ENCODE data around the gene RFX2. TPM values are rescaled to one million over a fixed set of nuclear protein-coding genes. Genes with fewer than 3 reads are reported as not detected.

The RFX2 gene
- total RNA-seq, 1 experiment from 2014 or later = 3.7 TPM

DNA sequence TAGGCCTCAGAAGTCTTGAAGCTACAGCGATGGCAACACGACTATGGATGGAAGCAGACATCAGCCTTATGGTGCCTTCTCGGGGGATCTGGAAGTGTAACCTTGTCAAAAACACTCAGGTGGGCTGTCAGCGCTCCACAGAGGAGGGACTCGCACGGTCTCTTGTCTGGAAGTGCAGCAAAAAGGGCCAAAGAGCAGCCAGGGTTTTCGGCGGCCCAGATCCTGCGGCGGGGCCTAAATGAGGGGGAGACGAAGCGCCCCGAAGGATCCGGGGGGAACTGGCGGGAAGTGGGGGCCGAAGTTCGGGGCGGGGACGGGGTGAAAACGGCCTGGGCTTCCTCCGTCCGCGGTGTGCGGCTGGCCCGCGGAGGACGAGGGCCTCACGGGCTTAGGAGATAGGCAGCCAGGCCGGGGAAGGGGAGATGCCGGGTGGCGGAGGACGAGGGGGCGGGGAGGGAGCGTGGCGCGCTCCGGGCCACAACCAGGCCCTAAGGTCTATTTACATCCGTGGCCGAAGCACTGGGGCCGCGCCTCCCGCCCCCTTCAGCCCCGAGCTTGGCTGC is 133.0 kb downstream of the RFX2 start:
- no peak overlapping the region for H3K23ac ChIP-seq (ENCODE audit: insufficient read length, low read depth, low read length)
- no peak overlapping the region for H3T11ph ChIP-seq (ENCODE audit: low read length)
- H3K79me1 ChIP-seq (ENCODE audit: insufficient read depth, low read depth, low read length, poor library complexity, severe bottlenecking) = peaks cover 33% of the 10 kb centered on the region
- peak overlapping the region; percentile 95 for H3K4me2 ChIP-seq (ENCODE audit: insufficient read depth, insufficient read length, low read length)
- no peak overlapping the region for H2AK5ac ChIP-seq (ENCODE audit: insufficient read length, low read length)
- no peak overlapping the region for H2BK20ac ChIP-seq (ENCODE audit: low read depth, low read length, poor library complexity, severe bottlenecking)
- WGBS (ENCODE audit: extremely low coverage, insufficient read length, low lambda C conversion rate) = no CpG with 5 or more reads among the region's 43 CpGs
- H3K9ac ChIP-seq (ENCODE audit: extremely low read depth, insufficient read length, low read length) = peak overlapping the region; percentile 91
- no peak overlapping the region for H4K8ac ChIP-seq (replicated peaks; ENCODE audit: insufficient read length, low read depth, low read length)
- H2AFZ ChIP-seq (ENCODE audit: low read length) = no peak overlapping the region
- DNase-seq = no peak
- H4K91ac ChIP-seq (ENCODE audit: insufficient read length, low read depth, low read length) = peak overlapping the region; percentile 11
- H4K20me1 ChIP-seq (ENCODE audit: control insufficient read depth, insufficient read depth, insufficient read length) = no peaks in the 10 kb centered on the region
- no peak overlapping the region for H2BK15ac ChIP-seq (ENCODE audit: low read depth, low read length)
- peaks cover 43% of the 10 kb centered on the region for H3K79me2 ChIP-seq (ENCODE audit: insufficient read depth, low read length)
- no peak overlapping the region for H2BK120ac ChIP-seq (ENCODE audit: low read depth, low read length, poor library complexity, severe bottlenecking)
- H3K4ac ChIP-seq (ENCODE audit: low read depth, low read length) = no peak overlapping the region
- Mint-ChIP-seq H3K27me3 (ENCODE audit: low read depth) (peaks cover 2% of the 10 kb centered on the region; the same call in 1 of the 2 replicates), H3K27ac (peak overlapping the region; percentile 81 to 96 (median 92); a peak in 6 of 7 replicates), H3K9me3 (no peaks in the 10 kb centered on the region; a peak in 1 of 5 replicates), H3K4me1 (peaks cover 26 to 34% of the 10 kb centered on the region in 2 experiments), H3K36me3 (ENCODE audit: insufficient read depth in 1 of 3, low read depth in 3 of 3) (peaks cover 15 to 28% (median 21%) of the 10 kb centered on the region in 3 experiments), H3K4me3 (peak overlapping the region; percentile 96 to 99)
- no peak overlapping the region for H3K56ac ChIP-seq (ENCODE audit: insufficient read length, low read depth, low read length)
- peak overlapping the region; percentile 91 for H3K14ac ChIP-seq (ENCODE audit: insufficient read depth, low read length)
- peak overlapping the region; percentile 89 for H3K18ac ChIP-seq (ENCODE audit: insufficient read length, low read depth, low read length)
- H3K9me3 ChIP-seq (ENCODE audit: control insufficient read depth, low read depth, low read length) = no peaks in the 10 kb centered on the region
- no peak overlapping the region for H2BK12ac ChIP-seq (ENCODE audit: insufficient read length, low read depth, low read length)
- H3K4me1 ChIP-seq (ENCODE audit: insufficient read depth, low read length) = 0 out of 2 replicates have a peak, but pooled peaks cover 4% of the 10 kb centered on the region
- no peak overlapping the region for H2BK5ac ChIP-seq (ENCODE audit: insufficient read length, low read length)
- H3K27me3 ChIP-seq (ENCODE audit: insufficient read depth, low read length) = no peaks in the 10 kb centered on the region; the same call in 1 of the 2 replicates
- peaks cover 7% of the 10 kb centered on the region for H3K23me2 ChIP-seq (ENCODE audit: insufficient read length, low read depth, low read length, poor library complexity, severe bottlenecking)
- H3K27ac ChIP-seq (ENCODE audit: insufficient read length, low read depth, low read length) = no peak overlapping the region
- TF ChIP-seq, protein P1, sequence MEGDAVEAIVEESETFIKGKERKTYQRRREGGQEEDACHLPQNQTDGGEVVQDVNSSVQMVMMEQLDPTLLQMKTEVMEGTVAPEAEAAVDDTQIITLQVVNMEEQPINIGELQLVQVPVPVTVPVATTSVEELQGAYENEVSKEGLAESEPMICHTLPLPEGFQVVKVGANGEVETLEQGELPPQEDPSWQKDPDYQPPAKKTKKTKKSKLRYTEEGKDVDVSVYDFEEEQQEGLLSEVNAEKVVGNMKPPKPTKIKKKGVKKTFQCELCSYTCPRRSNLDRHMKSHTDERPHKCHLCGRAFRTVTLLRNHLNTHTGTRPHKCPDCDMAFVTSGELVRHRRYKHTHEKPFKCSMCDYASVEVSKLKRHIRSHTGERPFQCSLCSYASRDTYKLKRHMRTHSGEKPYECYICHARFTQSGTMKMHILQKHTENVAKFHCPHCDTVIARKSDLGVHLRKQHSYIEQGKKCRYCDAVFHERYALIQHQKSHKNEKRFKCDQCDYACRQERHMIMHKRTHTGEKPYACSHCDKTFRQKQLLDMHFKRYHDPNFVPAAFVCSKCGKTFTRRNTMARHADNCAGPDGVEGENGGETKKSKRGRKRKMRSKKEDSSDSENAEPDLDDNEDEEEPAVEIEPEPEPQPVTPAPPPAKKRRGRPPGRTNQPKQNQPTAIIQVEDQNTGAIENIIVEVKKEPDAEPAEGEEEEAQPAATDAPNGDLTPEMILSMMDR (conservative IDR thresholded peaks at IDR 0.05) = no peak
- H4K5ac ChIP-seq (ENCODE audit: insufficient read length, low read depth, low read length) = no peak overlapping the region
